H9 (cell line): ENCODE measurements around the gene RABGAP1L. TPM values are rescaled to one million over a fixed set of nuclear protein-coding genes. Genes with fewer than 3 reads are reported as not detected.

ENCODE experiments used
- DNase-seq: peaks from one replicate; pipeline ENCODE4 v3.0.0-alpha.2; 2017
- H2AFZ ChIP-seq: one replicate; pipeline ENCODE4 v1.6.1; 2013; ENCODE audit warnings: mild to moderate bottlenecking, low read length, control low read depth, moderate library complexity
- H2AK5ac ChIP-seq: 2 replicates; pipeline ENCODE4 v1.6.1; 2013; ENCODE audit warnings: low read length, control low read depth, mixed read lengths; ENCODE audit not compliant: insufficient read length
- H2BK120ac ChIP-seq: one replicate; pipeline ENCODE4 v1.6.1; 2013; ENCODE audit warnings: low read depth, mild to moderate bottlenecking, low read length, control low read depth, inconsistent platforms; ENCODE audit not compliant: poor library complexity, severe bottlenecking
- H2BK12ac ChIP-seq: 2 replicates; pipeline ENCODE4 v1.6.1; 2013; ENCODE audit warnings: low read length, control low read depth, mixed read lengths, low read depth; ENCODE audit not compliant: insufficient read length
- H2BK15ac ChIP-seq: 2 replicates; pipeline ENCODE4 v1.6.1; 2013; ENCODE audit warnings: low read depth, low read length, control low read depth
- H2BK20ac ChIP-seq: one replicate; pipeline ENCODE4 v1.6.1; 2013; ENCODE audit warnings: low read depth, mild to moderate bottlenecking, low read length, control low read depth, inconsistent platforms; ENCODE audit not compliant: poor library complexity, severe bottlenecking
- H2BK5ac ChIP-seq: 2 replicates; pipeline ENCODE4 v1.6.1; 2013; ENCODE audit warnings: low read length, control low read depth, mixed read lengths; ENCODE audit not compliant: insufficient read length
- H3K14ac ChIP-seq: 2 replicates; pipeline ENCODE4 v1.6.1; 2013; ENCODE audit warnings: low read length, control low read depth; ENCODE audit not compliant: insufficient read depth
- H3K18ac ChIP-seq: 2 replicates; pipeline ENCODE4 v1.6.1; 2013; ENCODE audit warnings: low read depth, mild to moderate bottlenecking, mixed read lengths, low read length, control low read depth; ENCODE audit not compliant: insufficient read length
- H3K23ac ChIP-seq: 2 replicates; pipeline ENCODE4 v1.6.1; 2013; ENCODE audit warnings: low read length, control low read depth, mixed read lengths, low read depth; ENCODE audit not compliant: insufficient read length
- H3K23me2 ChIP-seq: 2 replicates; pipeline ENCODE4 v1.6.1; 2013; ENCODE audit warnings: low read depth, mild to moderate bottlenecking, mixed read lengths, low read length, control low read depth; ENCODE audit not compliant: insufficient read length, poor library complexity, severe bottlenecking
- H3K27ac ChIP-seq: 2 replicates; pipeline ENCODE4 v1.5.1; 2013; ENCODE audit warnings: low read length, control low read depth, mixed read lengths, low read depth; ENCODE audit not compliant: insufficient read length
- H3K27me3 ChIP-seq: 2 replicates; pipeline ENCODE4 v1.6.1; 2013; ENCODE audit warnings: low read length, control low read depth, inconsistent platforms; ENCODE audit not compliant: insufficient read depth
- H3K4ac ChIP-seq: 2 replicates; pipeline ENCODE4 v1.6.1; 2013; ENCODE audit warnings: low read depth, mild to moderate bottlenecking, control low read depth, inconsistent platforms, low read length, moderate library complexity
- H3K4me1 ChIP-seq: 2 replicates; pipeline ENCODE4 v1.6.1; 2013; ENCODE audit warnings: low read length, control low read depth, inconsistent platforms; ENCODE audit not compliant: insufficient read depth
- H3K4me2 ChIP-seq: 2 replicates; pipeline ENCODE4 v1.6.1; 2013; ENCODE audit warnings: low read length, control low read depth, mixed read lengths; ENCODE audit not compliant: insufficient read length, insufficient read depth
- H3K56ac ChIP-seq: 2 replicates; pipeline ENCODE4 v1.6.1; 2013; ENCODE audit warnings: low read depth, mild to moderate bottlenecking, mixed read lengths, low read length, control low read depth; ENCODE audit not compliant: insufficient read length
- H3K79me1 ChIP-seq: 2 replicates; pipeline ENCODE4 v1.6.1; 2013; ENCODE audit warnings: low read depth, mild to moderate bottlenecking, moderate library complexity, low read length, control low read depth, inconsistent platforms; ENCODE audit not compliant: insufficient read depth, poor library complexity, severe bottlenecking
- H3K79me2 ChIP-seq: 2 replicates; pipeline ENCODE4 v1.6.1; 2013; ENCODE audit warnings: low read length, control low read depth, inconsistent platforms; ENCODE audit not compliant: insufficient read depth
- H3K9ac ChIP-seq: 2 replicates; pipeline ENCODE4 v1.6.1; 2013; ENCODE audit warnings: low read length, control low read depth, mixed read lengths; ENCODE audit not compliant: insufficient read length; ENCODE audit errors: extremely low read depth
- H3K9me3 ChIP-seq: one replicate; pipeline ENCODE4 v1.6.1; 2013; ENCODE audit warnings: low read depth, low read length, inconsistent platforms; ENCODE audit not compliant: control insufficient read depth
- H3T11ph ChIP-seq: one replicate; pipeline ENCODE4 v1.6.1; 2013; ENCODE audit warnings: mild to moderate bottlenecking, low read length, control low read depth, inconsistent platforms
- H4K20me1 ChIP-seq: one replicate; pipeline ENCODE4 v1.6.1; 2013; ENCODE audit not compliant: control insufficient read depth, insufficient read length, insufficient read depth
- H4K5ac ChIP-seq: 2 replicates; pipeline ENCODE4 v1.6.1; 2013; ENCODE audit warnings: low read depth, mild to moderate bottlenecking, mixed read lengths, low read length, control low read depth; ENCODE audit not compliant: insufficient read length
- H4K8ac ChIP-seq: replicated peaks from 2 replicates; pipeline ENCODE4 v1.6.1; 2013; ENCODE audit warnings: low read length, control low read depth, mixed read lengths, low read depth; ENCODE audit not compliant: insufficient read length
- H4K91ac ChIP-seq: 2 replicates; pipeline ENCODE4 v1.6.1; 2013; ENCODE audit warnings: low read depth, mild to moderate bottlenecking, moderate library complexity, mixed read lengths, low read length, control low read depth; ENCODE audit not compliant: insufficient read length
- H3K27ac Mint-ChIP-seq, 3 experiments: 2 replicates in 2 of 3; 3 replicates in 1 of 3; pipeline ENCODE4 v1.8.0; 2020 to 2021; ENCODE audit warnings: mixed read lengths in 3 of 3, mild to moderate bottlenecking in 1 of 3, moderate library complexity in 1 of 3
- H3K27me3 Mint-ChIP-seq: 2 replicates; pipeline ENCODE4 v1.8.0; 2021; ENCODE audit warnings: low read depth, mild to moderate bottlenecking, moderate library complexity, mixed read lengths
- H3K36me3 Mint-ChIP-seq, 3 experiments: 2 replicates in 2 of 3; 3 replicates in 1 of 3; pipeline ENCODE4 v1.8.0; 2020 to 2021; ENCODE audit warnings: low read depth in 3 of 3, mixed read lengths in 3 of 3; ENCODE audit not compliant: insufficient read depth in 1 of 3
- H3K4me1 Mint-ChIP-seq, 2 experiments: 2 replicates each; pipeline ENCODE4 v1.8.0; 2020; ENCODE audit warnings: mixed read lengths in 2 of 2
- H3K4me3 Mint-ChIP-seq, 2 experiments: 2 replicates in 1 of 2; 3 replicates in 1 of 2; pipeline ENCODE4 v1.8.0; 2020 to 2021; ENCODE audit warnings: mild to moderate bottlenecking in 2 of 2, mixed read lengths in 2 of 2, moderate library complexity in 1 of 2
- H3K9me3 Mint-ChIP-seq, 2 experiments: 2 replicates in 1 of 2; 3 replicates in 1 of 2; pipeline ENCODE4 v1.8.0; 2020; ENCODE audit warnings: mild to moderate bottlenecking in 2 of 2, mixed read lengths in 2 of 2, moderate library complexity in 1 of 2
- CTCF ChIP-seq: fragments of 200-600 bp; sonication (generic); conservative IDR thresholded peaks from 3 replicates; pipeline ENCODE4 v1.8.0; 2021; ENCODE audit warnings: antibody characterized with exemption, mild to moderate bottlenecking
- total RNA-seq: library from RNA; stranded (reverse); gene quantifications from 2 replicates; pipeline ENCODE4 v1.2.1, GENCODE V29; 2021

The RABGAP1L gene
- total RNA-seq, 1 experiment from 2014 or later = 147 TPM

GRCh38 chr1:174654560-174654959 lies 495.2 kb downstream of the RABGAP1L start:
- Histone ChIP-seq H3K9me3 (no peaks in the 10 kb centered on the region), H2BK5ac (no peak overlapping the region), H3K79me1 (no peaks in the 10 kb centered on the region), H3K56ac (no peak overlapping the region), H2BK20ac (no peak overlapping the region), H3K79me2 (no peaks in the 10 kb centered on the region), H4K91ac (no peak overlapping the region), H2BK15ac (no peak overlapping the region), H3K23me2 (no peaks in the 10 kb centered on the region), H3K23ac (no peak overlapping the region), H2BK120ac (no peak overlapping the region), H3K4ac (no peak overlapping the region), H3K9ac (no peak overlapping the region), H4K8ac (no peak overlapping the region), H3K4me2 (no peak overlapping the region), H3K27ac (no peak overlapping the region), H3K14ac (no peak overlapping the region), H2BK12ac (no peak overlapping the region), H3K18ac (no peak overlapping the region), H3T11ph (no peak overlapping the region), H2AFZ (no peak overlapping the region), H3K4me1 (no peaks in the 10 kb centered on the region; the same call in 1 of the 2 replicates), H3K27me3 (no peaks in the 10 kb centered on the region), H4K20me1 (no peaks in the 10 kb centered on the region), H2AK5ac (no peak overlapping the region), H4K5ac (no peak overlapping the region)
- peaks cover 11 to 20% of the 10 kb centered on the region in 2 experiments for H3K4me1 Mint-ChIP-seq
- no peak for DNase-seq
- TF ChIP-seq CTCF = no peak
- H3K27ac Mint-ChIP-seq = no peak overlapping the region
- no peak overlapping the region for H3K4me3 Mint-ChIP-seq
- H3K36me3 Mint-ChIP-seq = peaks cover 0 to 10% (median 2%) of the 10 kb centered on the region in 3 experiments; a peak in 2 of 7 replicates
- H3K27me3 Mint-ChIP-seq = no peaks in the 10 kb centered on the region
- H3K9me3 Mint-ChIP-seq = peaks cover 5 to 9% of the 10 kb centered on the region in 2 experiments; a peak in 3 of 5 replicates
